ENCODE results near the gene ARMH3.

ARMH3 gene

GRCh38 chr10:101828766-101829551, 227.0 kb downstream of the ARMH3 start:
- DNase-seq, result no peak

DNA sequence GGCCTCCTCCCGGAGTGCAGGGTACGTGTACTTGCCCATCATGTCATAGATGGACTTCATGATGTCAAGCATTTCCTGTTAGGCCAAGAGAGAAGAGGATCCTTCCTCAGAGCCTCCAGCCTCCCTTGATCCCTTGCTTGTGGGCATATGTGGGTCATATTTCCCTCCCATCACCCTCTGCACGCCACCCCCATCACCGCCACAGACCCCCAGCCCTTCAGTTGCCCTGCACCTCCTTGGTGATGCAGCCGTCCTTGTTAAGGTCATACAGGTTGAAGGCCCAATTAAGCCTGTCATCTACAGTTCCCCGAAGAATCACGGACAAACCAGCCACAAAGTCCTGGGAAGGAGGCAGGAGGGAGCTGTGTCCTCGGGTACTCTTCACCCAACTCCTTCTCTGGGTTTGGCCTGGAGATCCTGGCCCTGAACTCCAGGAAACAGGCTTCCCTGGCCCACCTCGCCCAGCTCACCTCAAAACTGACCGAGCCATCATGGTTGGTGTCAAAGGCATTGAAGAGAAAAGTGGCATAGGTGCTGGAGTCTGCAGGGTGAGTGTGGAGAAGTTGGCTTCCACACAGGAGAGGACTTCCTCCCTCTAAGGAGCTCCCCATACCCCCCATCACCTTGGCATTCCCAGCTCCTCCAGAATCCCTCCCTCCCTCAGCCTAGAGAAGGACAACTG, 227.9 kb downstream of the ARMH3 start:
- DNase-seq, result no peak

- no peak for DNase-seq
Observed at GRCh38 chr10:101826852-101827434, 229.0 kb downstream of the ARMH3 start.

GRCh38 chr10:101824736-101825135, 231.2 kb downstream of the ARMH3 start:
- DNase-seq, result no peak

DNA sequence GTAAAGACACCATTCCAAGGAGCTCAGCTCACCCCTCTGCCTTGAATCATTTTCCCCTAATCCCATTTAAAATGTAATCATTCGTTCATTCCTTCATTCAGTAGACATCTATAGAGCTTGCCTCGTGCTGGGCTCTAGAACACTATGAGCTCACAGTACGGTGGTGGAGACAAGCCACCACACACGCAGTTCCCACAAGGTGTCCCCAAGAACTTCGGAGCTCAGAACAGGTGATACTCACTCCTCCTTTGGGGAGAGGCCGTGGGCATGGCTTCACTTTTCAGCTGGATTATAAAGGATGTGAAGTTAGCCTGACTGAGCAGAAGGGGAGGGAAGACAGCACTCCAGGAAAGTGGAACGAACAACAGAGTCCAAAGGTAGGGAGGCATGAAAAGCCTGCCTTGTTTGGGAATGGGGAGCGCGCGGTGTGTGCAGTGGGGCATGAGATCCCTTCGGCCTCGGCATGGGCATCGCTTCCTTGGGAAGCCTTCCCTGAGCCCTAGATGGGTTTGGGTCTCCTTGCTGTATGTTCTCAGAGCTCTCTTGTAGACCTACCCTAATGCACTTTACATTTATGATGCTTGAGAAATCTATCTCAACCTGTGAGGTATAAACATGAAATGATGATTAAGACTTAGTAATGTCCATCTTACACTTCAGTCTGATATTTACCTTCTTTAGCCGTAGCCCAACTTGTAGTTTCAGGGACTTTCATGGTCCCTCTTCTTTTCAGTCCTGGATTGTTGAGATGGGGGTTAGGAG, 236.9 kb downstream of the ARMH3 start:
- no peak for DNase-seq

- DNase-seq, result peak; percentile 100
Observed at GRCh38 chr10:101818119-101818871, 237.7 kb downstream of the ARMH3 start, which contains the start of gene OGA. Gene OGA (minus strand): TSS chr10:101818444. CDS start chr10:101818022, 422 bp downstream.

GRCh38 chr10:101817337-101818118, 238.4 kb downstream of the ARMH3 start:
- no peak for DNase-seq

DNA sequence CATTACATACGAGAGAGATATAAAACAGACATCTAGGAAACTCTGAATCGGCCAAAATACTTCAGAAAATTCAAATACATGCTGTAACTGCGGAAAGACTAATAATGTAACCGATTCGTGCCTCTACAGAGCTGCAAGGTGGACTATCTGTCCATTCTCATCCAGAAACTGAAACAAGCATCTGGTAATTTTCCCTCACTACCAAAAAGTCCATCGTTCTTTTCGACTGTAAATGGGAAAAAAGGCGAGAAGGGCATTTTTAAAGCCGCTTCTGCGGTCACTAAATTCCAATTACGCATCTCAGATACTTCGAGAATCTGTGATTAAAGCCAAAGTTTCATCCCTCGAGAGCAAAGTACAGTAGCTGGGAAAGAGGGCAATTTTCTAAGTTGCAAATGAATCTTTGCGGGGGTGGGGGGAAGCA, 239.0 kb downstream of the ARMH3 start:
- DNase-seq, result no peak

DNA sequence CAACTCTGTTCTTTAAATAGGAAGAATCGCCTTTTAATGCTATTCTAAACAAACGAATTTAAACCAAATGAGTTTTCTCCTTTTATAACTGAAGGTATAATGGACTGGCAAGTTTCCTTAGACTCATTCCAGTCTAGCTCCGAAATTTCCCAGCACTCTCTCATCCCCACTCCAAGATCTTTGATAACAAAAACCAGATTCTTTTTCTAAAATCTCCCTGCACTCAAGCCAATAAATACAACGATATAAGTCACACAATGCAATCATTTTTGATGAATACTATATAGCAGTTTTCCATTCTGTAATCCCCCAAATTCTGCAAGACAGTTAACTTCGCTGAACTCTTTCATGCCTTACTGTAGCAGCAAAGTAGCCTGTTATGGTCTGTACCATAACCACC, 239.6 kb downstream of the ARMH3 start:
- no peak for DNase-seq

DNA sequence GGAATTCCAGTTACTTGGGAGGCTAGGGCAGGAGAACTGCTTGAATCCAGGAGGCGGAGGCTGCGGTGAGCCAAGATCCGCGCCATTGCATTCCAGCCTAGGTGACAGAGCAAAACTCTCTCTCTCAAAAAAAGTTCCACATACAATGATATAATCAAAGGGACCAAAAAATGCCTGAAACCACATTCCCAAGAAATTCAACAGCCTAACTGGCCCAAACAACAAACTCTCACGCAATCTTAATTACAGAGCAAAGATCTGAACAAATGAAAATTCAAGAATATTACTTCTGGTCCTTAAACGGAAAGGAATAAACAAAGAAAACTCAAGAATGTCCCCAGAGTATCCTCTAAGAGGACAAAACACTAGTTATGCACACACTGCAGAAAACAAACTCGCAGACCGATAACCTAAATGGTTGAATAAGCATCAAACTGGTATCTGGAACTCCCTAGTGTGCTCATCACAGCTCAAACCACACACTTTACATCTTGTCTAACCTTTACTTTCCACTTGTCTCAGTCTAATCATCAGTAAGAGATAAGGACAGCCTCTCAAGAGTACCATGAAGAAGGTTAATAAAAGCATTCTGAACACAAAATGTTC, 241.4 kb downstream of the ARMH3 start:
- no peak for DNase-seq

GRCh38 chr10:101812606-101813005, 243.4 kb downstream of the ARMH3 start:
- DNase-seq, result no peak

DNA sequence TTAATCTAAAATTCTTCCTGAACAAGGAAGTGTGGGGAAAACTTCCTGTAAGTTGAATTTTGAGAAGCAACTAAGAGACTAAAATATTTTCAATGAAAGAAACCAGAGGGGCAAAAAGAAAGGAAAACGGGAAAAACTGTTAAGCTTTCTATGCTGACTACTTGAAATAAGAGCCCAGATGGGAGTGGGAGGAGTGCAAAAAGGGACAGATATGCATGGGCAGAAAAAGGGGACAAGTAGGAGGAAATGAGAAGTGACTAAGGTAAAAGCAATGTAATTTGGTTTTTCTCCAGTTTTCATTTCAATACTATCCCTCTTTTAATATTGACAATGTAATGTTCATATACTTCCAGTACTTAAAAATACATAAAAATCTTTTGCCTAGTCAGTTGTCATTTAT, 248.8 kb downstream of the ARMH3 start:
- DNase-seq, result no peak

DNA sequence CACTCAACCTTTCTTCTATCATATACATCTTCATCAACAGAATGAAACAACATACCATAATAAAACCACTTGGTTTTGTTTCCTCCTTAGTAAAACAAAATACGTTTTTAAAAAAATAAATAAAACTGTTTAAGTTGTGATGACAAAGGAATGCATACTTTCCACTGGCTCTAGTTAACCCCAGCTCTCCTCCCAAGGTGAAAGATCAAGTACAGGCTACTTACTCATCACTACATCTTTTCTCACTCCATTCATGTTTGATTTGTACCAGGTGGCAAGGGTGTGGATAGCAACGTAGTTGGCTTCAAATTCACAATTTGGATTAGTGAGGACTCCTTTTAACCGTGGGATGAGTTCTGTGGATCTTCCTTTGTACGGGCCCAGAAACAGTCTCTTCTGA, 252.5 kb downstream of the ARMH3 start:
- no peak for DNase-seq

DNA sequence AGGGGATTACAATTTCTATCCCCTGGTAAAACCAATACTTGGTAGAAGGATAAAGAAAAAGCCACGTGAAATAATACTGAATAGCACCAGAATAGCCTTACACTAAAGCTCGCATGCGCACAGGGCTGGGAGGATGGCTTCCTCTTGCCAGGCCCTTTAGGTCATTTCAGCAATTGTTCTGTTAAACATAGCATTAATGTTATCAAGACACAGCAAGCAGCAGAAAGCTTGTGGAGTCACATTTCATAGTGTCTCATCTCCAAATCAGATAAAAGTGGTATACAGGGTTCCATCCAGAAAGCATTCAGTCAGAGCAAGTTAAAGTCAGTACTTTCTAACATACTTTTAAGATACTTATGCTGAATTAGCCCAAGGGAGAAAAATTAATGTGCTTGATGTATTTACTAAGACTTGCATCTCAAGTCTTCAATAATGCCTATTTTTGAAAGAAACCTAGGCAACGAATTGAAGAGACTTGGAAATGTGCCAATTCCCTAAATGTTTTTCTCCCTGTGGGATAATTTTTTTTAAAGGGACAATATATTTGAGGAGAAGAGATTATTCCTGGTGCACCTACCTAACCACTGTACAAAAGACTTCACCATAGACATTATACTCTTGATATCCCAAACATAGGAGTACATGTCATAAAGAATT, 258.4 kb downstream of the ARMH3 start:
- DNase-seq, result no peak
